ENCODE results near the gene EMX1. TPM values are rescaled to one million over a fixed set of nuclear protein-coding genes. Genes with fewer than 3 reads are reported as not detected.
"Not testable (repeated sequence)": the region's sequence is repeated elsewhere in the genome, so short reads cannot be mapped to it uniquely, and the experiment has no call there.

The EMX1 gene
- total RNA-seq, 1 donor from 2014 or later, result not detected

- peaks cover 97% of the 10 kb centered on the region for H3K27me3 Mint-ChIP-seq (ENCODE audit: unreplicated experiment)
- H3K4me1 Mint-ChIP-seq (ENCODE audit: unreplicated experiment), result no peaks in the 10 kb centered on the region
- no peak overlapping the region for H3K4me3 Mint-ChIP-seq (ENCODE audit: unreplicated experiment)
- H3K9me3 Mint-ChIP-seq (ENCODE audit: unreplicated experiment), result peaks cover 4% of the 10 kb centered on the region
- TF ChIP-seq, protein P1, sequence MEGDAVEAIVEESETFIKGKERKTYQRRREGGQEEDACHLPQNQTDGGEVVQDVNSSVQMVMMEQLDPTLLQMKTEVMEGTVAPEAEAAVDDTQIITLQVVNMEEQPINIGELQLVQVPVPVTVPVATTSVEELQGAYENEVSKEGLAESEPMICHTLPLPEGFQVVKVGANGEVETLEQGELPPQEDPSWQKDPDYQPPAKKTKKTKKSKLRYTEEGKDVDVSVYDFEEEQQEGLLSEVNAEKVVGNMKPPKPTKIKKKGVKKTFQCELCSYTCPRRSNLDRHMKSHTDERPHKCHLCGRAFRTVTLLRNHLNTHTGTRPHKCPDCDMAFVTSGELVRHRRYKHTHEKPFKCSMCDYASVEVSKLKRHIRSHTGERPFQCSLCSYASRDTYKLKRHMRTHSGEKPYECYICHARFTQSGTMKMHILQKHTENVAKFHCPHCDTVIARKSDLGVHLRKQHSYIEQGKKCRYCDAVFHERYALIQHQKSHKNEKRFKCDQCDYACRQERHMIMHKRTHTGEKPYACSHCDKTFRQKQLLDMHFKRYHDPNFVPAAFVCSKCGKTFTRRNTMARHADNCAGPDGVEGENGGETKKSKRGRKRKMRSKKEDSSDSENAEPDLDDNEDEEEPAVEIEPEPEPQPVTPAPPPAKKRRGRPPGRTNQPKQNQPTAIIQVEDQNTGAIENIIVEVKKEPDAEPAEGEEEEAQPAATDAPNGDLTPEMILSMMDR (IDR thresholded peaks at IDR 0.05), result no peak
- peaks cover 4% of the 10 kb centered on the region for H3K36me3 Mint-ChIP-seq (ENCODE audit: unreplicated experiment)
- DNase-seq (ENCODE audit: extremely low spot score, unreplicated experiment), result no peak
- H3K27ac Mint-ChIP-seq (ENCODE audit: unreplicated experiment), result no peak overlapping the region
Observed at GRCh38 chr2:72901426-72901825, 15.9 kb upstream of the EMX1 start.

DNA sequence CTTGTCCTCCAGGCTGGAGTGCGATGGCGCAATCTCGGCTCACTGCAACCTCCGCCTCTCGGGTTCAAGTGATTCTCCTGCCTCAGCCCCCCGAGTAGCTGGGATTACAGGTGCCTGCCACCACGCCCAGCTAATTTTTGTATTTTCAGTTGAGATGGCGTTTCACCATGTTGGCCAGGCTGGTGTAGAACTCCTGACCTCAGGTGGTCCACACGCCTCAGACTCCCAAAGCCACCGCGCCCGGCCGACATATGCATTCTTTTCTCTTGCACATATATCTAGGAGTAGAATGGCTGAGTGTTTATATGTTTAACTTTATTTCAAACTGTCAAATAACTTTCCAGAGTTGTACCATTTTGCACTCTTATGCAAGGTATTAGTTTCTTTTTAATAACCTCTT lies 9.9 kb upstream of the EMX1 start:
- peak; percentile 65 for DNase-seq (ENCODE audit: extremely low spot score, unreplicated experiment)
- not testable (repeated sequence) for H3K9me3 Mint-ChIP-seq (ENCODE audit: unreplicated experiment); H3K36me3 Mint-ChIP-seq (ENCODE audit: unreplicated experiment); H3K27ac Mint-ChIP-seq (ENCODE audit: unreplicated experiment); H3K4me3 Mint-ChIP-seq (ENCODE audit: unreplicated experiment); H3K4me1 Mint-ChIP-seq (ENCODE audit: unreplicated experiment)
- peaks cover 94% of the 10 kb centered on the region for H3K27me3 Mint-ChIP-seq (ENCODE audit: unreplicated experiment)

DNA sequence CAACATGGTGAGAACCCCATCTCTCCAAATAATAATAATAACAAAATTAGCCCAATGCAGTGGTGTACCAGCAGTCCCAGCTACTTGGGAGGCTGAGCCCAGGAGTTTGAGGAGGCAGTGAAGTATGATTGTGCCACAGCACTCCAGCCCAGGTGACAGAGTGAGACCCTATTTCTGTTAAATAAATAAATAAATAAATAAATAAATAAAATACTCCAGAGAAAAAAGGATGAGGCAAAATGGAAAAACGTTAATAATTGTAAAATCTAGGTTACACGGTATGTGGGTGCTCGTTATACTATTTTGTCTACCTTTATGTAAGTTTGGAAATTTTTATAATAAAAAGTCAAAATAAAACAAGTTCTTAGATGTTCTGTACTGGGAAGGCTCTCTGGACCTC lies 8.6 kb upstream of the EMX1 start:
- Mint-ChIP-seq H3K27me3 (ENCODE audit: unreplicated experiment) (peaks cover 93% of the 10 kb centered on the region), H3K27ac (ENCODE audit: unreplicated experiment) (no peak overlapping the region), H3K36me3 (ENCODE audit: unreplicated experiment) (peaks cover 5% of the 10 kb centered on the region), H3K4me3 (ENCODE audit: unreplicated experiment) (no peak overlapping the region), H3K4me1 (ENCODE audit: unreplicated experiment) (no peaks in the 10 kb centered on the region), H3K9me3 (ENCODE audit: unreplicated experiment) (peaks cover 5% of the 10 kb centered on the region)
- TF ChIP-seq, protein P1 (IDR thresholded peaks at IDR 0.05), result no peak
- DNase-seq (ENCODE audit: extremely low spot score, unreplicated experiment), result no peak

DNA sequence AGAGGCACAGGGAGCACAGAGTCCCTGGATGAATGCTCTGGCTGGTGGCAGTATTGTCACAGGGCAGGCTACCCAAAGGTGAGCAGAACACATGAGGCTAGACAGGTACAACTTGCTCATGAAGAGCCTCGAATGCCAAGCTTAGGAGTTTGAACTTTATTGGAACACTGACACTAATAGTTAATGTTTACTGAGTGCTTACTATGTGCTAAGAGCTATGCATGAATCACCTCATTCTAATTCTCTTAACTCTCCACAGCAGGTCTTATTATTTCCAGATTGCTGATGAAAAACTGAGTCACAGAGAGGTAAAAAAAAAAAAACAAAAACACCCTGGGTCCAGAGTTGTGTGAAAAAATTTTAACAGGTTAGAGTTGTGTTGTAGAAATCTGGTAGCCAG lies 6.1 kb upstream of the EMX1 start:
- Mint-ChIP-seq H3K4me1 (ENCODE audit: unreplicated experiment) (peaks cover 9% of the 10 kb centered on the region), H3K27ac (ENCODE audit: unreplicated experiment) (no peak overlapping the region), H3K9me3 (ENCODE audit: unreplicated experiment) (peaks cover 3% of the 10 kb centered on the region), H3K4me3 (ENCODE audit: unreplicated experiment) (no peak overlapping the region), H3K36me3 (ENCODE audit: unreplicated experiment) (peaks cover 3% of the 10 kb centered on the region), H3K27me3 (ENCODE audit: unreplicated experiment) (peaks cover 88% of the 10 kb centered on the region)
- TF ChIP-seq, protein P1 (IDR thresholded peaks at IDR 0.05), result no peak
- no peak for DNase-seq (ENCODE audit: extremely low spot score, unreplicated experiment)

- peaks cover 18% of the 10 kb centered on the region for H3K4me1 Mint-ChIP-seq (ENCODE audit: unreplicated experiment)
Observed at GRCh38 chr2:72913486-72914205, 3.7 kb upstream of the EMX1 start.

More at GRCh38 chr2:72913486-72914205, 3.7 kb upstream of the EMX1 start:
- Mint-ChIP-seq H3K27ac (ENCODE audit: unreplicated experiment) (no peak overlapping the region), H3K27me3 (ENCODE audit: unreplicated experiment) (peaks cover 78% of the 10 kb centered on the region), H3K9me3 (ENCODE audit: unreplicated experiment) (no peaks in the 10 kb centered on the region), H3K4me3 (ENCODE audit: unreplicated experiment) (no peak overlapping the region), H3K36me3 (ENCODE audit: unreplicated experiment) (no peaks in the 10 kb centered on the region)
- no peak for DNase-seq (ENCODE audit: extremely low spot score, unreplicated experiment)
- TF ChIP-seq, protein P1 (IDR thresholded peaks at IDR 0.05), result peak; percentile 32
